Neural crest cell (in vitro differentiated cells): ENCODE results near the gene RNF133. TPM values are rescaled to one million over a fixed set of nuclear protein-coding genes. Genes with fewer than 3 reads are reported as not detected.
"Not testable (repeated sequence)": the region's sequence is repeated elsewhere in the genome, so short reads cannot be mapped to it uniquely, and the experiment has no call there.

ENCODE experiments used
- DNase-seq: peaks from one replicate; pipeline ENCODE4 v3.0.0; 2021; ENCODE audit warnings: low read depth, mixed read lengths, low spot score
- H3K27ac Mint-ChIP-seq: one replicate; pipeline ENCODE4 v1.8.0; 2021; ENCODE audit warnings: mild to moderate bottlenecking, mixed read lengths; ENCODE audit not compliant: unreplicated experiment
- H3K27me3 Mint-ChIP-seq: 2 replicates; pipeline ENCODE4 v1.8.0; 2021; ENCODE audit warnings: low read depth, mild to moderate bottlenecking, mixed read lengths
- H3K36me3 Mint-ChIP-seq: 2 replicates; pipeline ENCODE4 v1.8.0; 2021; ENCODE audit warnings: low read depth, mild to moderate bottlenecking, mixed read lengths
- H3K4me1 Mint-ChIP-seq: 2 replicates; pipeline ENCODE4 v1.8.0; 2021; ENCODE audit warnings: mixed read lengths
- H3K4me3 Mint-ChIP-seq: one replicate; pipeline ENCODE4 v1.8.0; 2021; ENCODE audit warnings: mild to moderate bottlenecking, mixed read lengths
- H3K9me3 Mint-ChIP-seq: 2 replicates; pipeline ENCODE4 v1.8.0; 2021; ENCODE audit warnings: mixed read lengths
- total RNA-seq: library from RNA; stranded (reverse); gene quantifications from 2 replicates; pipeline ENCODE4 v1.2.1, GENCODE V29; 2021
- TF ChIP-seq, protein P1 (sequence below): fragments of 200-600 bp; sonication (generic); conservative IDR thresholded peaks from 2 replicates; pipeline ENCODE4 v1.5.0; 2021; ENCODE audit warnings: antibody characterized with exemption, mild to moderate bottlenecking

RNF133 gene
- total RNA-seq, 1 donor from 2014 or later: 0.16 TPM

GRCh38 chr7:122689346-122690109 is 9.4 kb downstream of the RNF133 start:
- peak overlapping the region; percentile 24 for H3K27ac Mint-ChIP-seq
- DNase-seq: no peak

GRCh38 chr7:122688400-122688998 is 10.4 kb downstream of the RNF133 start:
- H3K4me1 Mint-ChIP-seq: no peaks in the 10 kb centered on the region
- no peaks in the 10 kb centered on the region for H3K27me3 Mint-ChIP-seq
- peaks cover 4% of the 10 kb centered on the region for H3K36me3 Mint-ChIP-seq
- TF ChIP-seq, protein P1, sequence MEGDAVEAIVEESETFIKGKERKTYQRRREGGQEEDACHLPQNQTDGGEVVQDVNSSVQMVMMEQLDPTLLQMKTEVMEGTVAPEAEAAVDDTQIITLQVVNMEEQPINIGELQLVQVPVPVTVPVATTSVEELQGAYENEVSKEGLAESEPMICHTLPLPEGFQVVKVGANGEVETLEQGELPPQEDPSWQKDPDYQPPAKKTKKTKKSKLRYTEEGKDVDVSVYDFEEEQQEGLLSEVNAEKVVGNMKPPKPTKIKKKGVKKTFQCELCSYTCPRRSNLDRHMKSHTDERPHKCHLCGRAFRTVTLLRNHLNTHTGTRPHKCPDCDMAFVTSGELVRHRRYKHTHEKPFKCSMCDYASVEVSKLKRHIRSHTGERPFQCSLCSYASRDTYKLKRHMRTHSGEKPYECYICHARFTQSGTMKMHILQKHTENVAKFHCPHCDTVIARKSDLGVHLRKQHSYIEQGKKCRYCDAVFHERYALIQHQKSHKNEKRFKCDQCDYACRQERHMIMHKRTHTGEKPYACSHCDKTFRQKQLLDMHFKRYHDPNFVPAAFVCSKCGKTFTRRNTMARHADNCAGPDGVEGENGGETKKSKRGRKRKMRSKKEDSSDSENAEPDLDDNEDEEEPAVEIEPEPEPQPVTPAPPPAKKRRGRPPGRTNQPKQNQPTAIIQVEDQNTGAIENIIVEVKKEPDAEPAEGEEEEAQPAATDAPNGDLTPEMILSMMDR: no peak
- no peak for DNase-seq
- no peak overlapping the region for H3K4me3 Mint-ChIP-seq
- H3K27ac Mint-ChIP-seq: no peak overlapping the region
- peaks cover 6% of the 10 kb centered on the region for H3K9me3 Mint-ChIP-seq

More at GRCh38 chr7:122689346-122690109, 9.4 kb downstream of the RNF133 start:
- H3K4me1 Mint-ChIP-seq: no peaks in the 10 kb centered on the region
- peaks cover 6% of the 10 kb centered on the region for H3K9me3 Mint-ChIP-seq
- peaks cover 4% of the 10 kb centered on the region for H3K36me3 Mint-ChIP-seq
- H3K27me3 Mint-ChIP-seq: no peaks in the 10 kb centered on the region
- TF ChIP-seq, protein P1: no peak
- no peak overlapping the region for H3K4me3 Mint-ChIP-seq

GRCh38 chr7:122686360-122686878 is 12.5 kb downstream of the RNF133 start:
- no peak for DNase-seq
- Mint-ChIP-seq H3K27me3 (no peaks in the 10 kb centered on the region), H3K36me3 (no peaks in the 10 kb centered on the region), H3K4me3 (no peak overlapping the region), H3K27ac (no peak overlapping the region), H3K9me3 (no peaks in the 10 kb centered on the region), H3K4me1 (no peaks in the 10 kb centered on the region)
- TF ChIP-seq, protein P1: no peak

- H3K4me1 Mint-ChIP-seq: peaks cover 4% of the 10 kb centered on the region
- no peak overlapping the region for H3K4me3 Mint-ChIP-seq
- TF ChIP-seq, protein P1: no peak
- H3K9me3 Mint-ChIP-seq: no peaks in the 10 kb centered on the region
- no peak for DNase-seq
- no peaks in the 10 kb centered on the region for H3K27me3 Mint-ChIP-seq
- H3K27ac Mint-ChIP-seq: no peak overlapping the region
- H3K36me3 Mint-ChIP-seq: no peaks in the 10 kb centered on the region
Measured at GRCh38 chr7:122684504-122684903, 14.4 kb downstream of the RNF133 start.

DNA sequence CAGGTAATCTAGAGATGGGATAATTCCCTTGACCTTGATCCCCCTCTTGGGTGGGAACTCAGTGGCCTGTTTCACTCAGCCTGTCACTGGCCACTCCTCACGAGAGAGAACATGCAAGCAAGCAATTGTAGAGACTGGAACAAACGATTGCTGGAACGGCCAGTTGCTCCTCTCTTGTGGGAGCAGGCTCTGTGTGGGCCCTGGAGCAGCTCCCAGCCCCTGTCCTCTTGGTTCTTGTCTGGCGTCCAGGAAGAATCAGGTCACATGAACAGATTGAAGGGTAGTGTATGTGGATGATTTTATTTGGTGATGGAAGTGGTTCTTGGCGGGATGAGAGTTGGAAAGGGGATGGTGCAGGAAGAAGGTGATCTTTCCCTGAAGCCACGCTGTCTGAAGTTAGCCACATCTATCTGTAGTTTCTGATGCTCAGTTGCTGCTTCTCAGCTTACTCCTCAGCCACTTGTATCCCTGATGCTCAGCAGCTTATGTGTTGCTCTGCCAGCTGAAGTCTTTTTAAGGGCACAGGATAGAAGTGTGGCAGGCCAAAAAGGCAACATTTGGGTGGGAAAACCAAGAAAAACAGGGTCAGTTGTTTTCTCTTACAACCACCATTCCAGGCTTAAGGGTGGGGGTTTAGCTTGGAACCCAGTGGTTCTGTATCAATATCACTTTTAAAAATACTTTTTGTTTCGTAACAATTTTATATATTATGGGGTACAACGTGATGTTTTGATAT is 15.9 kb downstream of the RNF133 start:
- Mint-ChIP-seq H3K4me1 (peaks cover 18% of the 10 kb centered on the region), H3K27me3 (no peaks in the 10 kb centered on the region), H3K4me3 (no peak overlapping the region), H3K9me3 (peaks cover 2% of the 10 kb centered on the region), H3K36me3 (no peaks in the 10 kb centered on the region), H3K27ac (no peak overlapping the region)
- no peak for DNase-seq
- TF ChIP-seq, protein P1: no peak

DNA sequence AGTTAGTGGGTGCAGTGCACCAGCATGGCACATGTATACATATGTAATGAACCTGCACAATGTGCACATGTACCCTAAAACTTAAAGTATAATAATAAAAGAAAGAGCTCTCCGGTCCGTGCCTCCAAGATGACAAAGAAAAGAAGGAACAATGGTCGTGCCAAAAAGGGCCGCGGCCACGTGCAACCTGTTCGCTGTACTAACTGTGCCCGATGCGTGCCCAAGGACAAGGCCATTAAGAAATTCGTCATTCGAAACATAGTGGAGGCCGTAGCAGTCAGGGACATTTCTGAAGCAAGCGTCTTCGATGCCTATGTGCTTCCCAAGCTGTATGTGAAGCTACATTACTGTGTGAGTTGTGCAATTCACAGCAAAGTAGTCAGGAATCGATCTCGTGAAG is 17.7 kb downstream of the RNF133 start:
- not testable (repeated sequence) for H3K27me3 Mint-ChIP-seq, H3K4me3 Mint-ChIP-seq, H3K9me3 Mint-ChIP-seq, H3K36me3 Mint-ChIP-seq, H3K27ac Mint-ChIP-seq, DNase-seq
- H3K4me1 Mint-ChIP-seq: peaks cover 18% of the 10 kb centered on the region
